GM18502 (cell line): ENCODE measurements around the gene RPL35A.
"Not testable (repeated sequence)": the region's sequence is repeated elsewhere in the genome, so short reads cannot be mapped to it uniquely, and the experiment has no call there.

ENCODE experiments used
- ATAC-seq: cut with Tn5 transposase; IDR thresholded peaks from one replicate; pipeline ENCODE4 v1.9.1; 2021; ENCODE audit warnings: mild to moderate bottlenecking; ENCODE audit not compliant: unreplicated experiment, poor library complexity

RPL35A gene

DNA sequence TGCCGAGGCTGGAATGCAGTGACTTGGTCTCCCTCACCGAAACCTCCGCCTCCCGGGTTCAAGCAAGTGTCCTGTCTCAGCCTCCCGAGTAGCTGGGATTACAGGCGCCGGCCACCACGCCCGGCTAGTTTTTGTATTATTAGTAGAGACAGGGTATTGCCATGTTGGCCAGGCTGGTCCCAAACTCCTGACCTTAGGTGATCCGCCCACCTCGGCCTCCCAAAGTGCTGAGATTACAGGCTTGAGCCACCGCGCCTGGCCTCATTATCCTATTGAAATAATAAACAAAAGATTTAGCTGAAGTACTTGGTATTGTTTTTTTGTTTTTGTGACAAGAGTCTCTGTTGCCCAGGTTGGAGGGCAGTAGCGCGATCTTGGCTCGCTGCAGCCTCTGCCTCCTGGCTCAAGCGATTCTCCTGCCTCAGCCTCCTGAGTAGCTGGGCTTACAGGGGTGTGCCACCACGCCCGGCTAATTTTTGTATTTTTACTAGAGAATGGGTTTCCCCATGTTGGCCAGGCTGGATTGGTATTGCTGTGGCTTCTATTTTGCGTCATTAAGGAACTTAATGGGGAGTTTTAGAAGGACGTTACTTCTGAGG is 1.5 kb downstream of the RPL35A start:
- no peak for ATAC-seq

GRCh38 chr3:197952440-197952839 is 2.5 kb downstream of the RPL35A start:
- no peak for ATAC-seq

GRCh38 chr3:197953325-197953724 is 3.3 kb downstream of the RPL35A start:
- ATAC-seq, result no peak

GRCh38 chr3:197953881-197954280 is 3.9 kb downstream of the RPL35A start:
- ATAC-seq, result no peak

DNA sequence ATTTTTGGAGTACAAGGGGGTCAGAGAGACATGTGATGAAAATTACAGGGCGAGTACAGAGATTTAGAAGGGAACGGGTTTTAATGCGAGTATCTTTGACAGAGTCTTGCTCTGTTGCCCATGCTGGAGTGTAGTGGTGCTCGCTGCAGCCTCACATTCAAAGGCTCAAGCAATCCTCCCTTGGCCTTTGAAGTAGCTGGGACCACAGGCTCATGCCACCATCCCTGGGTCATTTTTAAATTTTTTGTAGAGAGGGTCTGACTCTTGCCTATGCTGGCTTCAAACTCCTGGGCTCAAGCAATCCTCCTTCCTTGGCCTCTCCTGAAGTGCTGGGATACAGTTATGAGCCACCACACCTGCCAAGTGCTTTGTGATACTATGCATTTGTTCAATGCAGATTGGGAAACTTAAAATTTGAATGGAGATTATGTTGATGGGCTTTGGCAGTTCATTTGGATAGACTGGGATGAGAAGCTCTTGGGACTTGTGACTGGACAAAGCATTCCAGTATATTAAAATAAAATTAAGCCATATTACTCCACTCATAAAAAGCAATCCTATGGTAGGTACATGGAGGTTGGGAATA is 6.0 kb downstream of the RPL35A start:
- no peak for ATAC-seq

DNA sequence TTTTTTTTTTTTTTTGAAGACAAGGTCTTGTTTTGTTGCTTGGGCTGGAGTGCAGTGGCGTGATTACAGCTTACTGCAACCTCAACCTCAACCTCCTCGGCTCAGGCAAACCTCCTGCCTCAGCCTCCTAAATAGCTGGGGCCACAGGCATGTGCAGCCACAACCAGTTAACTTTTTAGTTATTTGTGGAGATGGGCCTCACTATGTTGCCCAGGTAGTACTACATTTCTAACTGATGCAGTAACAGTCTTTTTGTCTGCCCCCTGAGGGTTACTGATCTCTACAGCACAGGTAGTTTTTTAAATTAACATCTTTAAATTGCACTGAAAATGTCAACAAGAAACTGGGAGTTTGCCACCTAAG is 6.6 kb downstream of the RPL35A start:
- no peak for ATAC-seq

- no peak for ATAC-seq
Measured at GRCh38 chr3:197957790-197958133, 7.8 kb downstream of the RPL35A start.

DNA sequence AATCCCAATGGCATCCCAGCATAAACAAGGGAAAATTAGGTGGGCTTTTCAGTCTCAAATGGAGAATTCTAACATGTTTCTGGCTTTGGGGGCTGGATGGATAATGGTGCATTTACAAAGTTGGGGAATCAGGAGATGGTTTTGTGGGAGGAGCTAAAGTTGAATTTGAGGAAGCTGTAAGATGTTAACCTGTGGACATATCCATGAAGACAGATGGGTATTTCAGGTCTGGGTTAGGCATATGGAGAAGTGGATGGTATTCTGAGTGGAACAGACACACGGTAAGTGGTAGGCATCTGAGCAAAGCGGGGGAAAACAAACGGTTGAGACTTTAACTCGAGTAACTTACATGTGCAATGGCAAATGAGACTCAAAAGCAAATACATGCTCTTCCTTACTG is 8.4 kb downstream of the RPL35A start:
- ATAC-seq, result no peak

- ATAC-seq, result not testable (repeated sequence)
Measured at GRCh38 chr3:197958848-197959247, 8.9 kb downstream of the RPL35A start.

DNA sequence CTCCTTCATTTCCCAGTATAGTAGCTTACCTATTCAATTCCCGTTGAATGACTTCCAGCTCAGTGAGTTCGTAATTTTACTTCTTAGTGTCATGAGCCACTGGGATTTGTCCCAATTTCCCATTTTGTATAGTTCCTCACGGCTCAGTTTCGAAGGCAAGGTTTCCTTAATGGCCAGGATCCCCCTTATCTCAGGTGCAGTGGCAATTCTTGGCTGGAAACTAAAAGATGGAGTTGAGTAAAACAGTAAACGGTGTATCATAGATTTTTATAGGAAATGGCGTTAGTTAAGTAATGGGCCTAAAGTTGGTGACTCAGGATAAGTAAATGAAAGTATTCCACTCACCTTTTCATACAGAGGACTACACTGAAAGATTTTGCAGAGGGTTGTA is 9.5 kb downstream of the RPL35A start:
- ATAC-seq, result no peak

DNA sequence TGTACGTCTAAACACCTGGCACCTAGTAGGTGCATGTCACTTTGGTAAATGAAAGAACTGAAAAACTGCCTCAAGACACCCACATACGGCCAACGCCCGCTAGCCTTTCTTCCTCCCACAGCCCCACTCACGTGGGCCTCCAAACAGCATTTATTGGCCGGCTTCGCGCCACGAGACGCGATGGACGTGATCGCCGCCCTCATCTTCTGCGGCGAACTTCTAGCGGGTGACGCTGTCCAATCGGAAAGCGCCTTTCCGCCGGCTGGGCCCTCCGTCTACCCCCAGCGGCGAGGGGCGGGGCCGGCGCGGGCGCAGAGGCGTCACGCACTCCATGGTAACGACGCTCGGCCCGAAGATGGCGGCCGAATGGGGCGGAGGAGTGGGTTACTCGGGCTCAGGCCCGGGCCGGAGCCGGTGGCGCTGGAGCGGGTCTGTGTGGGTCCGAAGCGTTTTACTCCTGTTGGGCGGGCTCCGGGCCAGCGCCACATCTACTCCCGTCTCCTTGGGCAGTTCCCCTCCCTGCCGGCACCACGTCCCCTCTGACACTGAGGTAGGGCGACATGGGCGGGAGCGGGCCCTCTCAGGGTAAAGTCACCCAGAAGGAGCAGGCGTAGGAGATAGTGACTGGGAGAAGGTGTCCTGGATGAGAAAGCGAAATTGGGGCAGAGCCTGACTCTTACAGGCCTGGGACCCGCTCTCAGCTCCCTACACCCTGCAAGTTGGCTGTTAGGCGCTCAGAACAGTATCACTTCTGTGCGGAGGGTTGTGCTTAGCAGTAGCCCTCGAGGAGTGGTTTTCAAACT is 10.1 kb downstream of the RPL35A start, which contains the start of gene LMLN:
Gene LMLN (plus strand): TSS at position 327 of the 803 bp plus-strand sequence. CDS start 29 bp downstream, at position 356.
- ATAC-seq, result peak; percentile 98

DNA sequence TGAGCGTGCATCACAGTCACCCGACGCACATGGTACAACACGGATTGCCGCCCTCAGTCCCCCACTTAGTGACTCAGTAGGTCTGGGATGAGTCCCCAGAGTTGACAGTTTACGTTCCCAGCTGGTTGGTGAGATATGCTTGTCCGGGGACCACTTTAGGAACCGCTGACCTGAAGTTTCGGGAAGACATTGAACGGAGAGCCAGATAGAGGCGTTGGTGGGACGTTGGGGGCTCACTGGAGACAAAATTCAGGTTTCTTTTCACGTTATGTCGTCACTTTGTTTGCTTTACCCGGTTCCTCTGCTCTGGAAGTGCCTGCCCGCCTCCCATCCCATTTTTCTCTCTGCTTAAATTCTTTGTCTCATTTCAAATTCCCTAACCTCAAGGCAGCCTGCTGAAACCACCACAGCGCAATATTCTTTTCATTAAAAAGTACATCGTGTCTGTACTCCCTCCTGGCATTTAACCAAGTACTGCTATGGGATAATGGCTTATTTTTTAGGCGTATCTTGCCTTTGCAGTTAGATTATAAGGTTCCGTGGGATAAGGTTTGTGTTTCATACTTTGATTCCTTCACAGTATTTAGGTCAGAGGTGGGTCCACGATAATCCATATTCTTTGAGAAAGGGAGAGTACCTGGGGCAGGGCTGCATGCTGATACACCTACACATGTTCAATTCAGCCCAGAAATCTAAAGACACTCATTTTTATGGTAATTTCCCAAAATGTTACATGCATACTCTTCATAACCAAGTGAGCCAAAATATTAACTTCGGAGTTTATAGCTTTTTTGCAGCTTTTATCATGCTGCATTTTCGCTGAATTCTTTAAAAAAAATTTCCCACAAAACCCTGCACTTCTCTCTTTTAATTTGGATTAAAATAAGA is 10.9 kb downstream of the RPL35A start:
- ATAC-seq, result no peak

DNA sequence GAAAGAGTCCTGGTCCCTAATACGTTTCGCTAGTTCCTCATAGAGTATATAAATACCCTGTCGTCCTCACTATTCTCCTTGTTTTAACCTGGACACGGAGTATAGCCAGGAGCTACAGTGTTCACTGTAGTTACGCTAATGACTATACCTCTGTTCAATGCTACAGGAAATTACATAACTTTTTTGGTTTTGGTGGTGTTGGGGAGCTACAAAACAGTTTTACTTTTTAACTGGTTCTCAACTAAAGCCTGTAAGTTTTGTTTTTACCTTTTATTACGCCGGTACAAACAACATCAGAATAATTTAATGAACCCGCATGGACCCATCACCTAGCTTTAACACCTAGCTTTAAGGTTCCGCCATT is 11.6 kb downstream of the RPL35A start:
- ATAC-seq, result no peak

GRCh38 chr3:197963019-197963637 is 13.1 kb downstream of the RPL35A start:
- ATAC-seq, result no peak

DNA sequence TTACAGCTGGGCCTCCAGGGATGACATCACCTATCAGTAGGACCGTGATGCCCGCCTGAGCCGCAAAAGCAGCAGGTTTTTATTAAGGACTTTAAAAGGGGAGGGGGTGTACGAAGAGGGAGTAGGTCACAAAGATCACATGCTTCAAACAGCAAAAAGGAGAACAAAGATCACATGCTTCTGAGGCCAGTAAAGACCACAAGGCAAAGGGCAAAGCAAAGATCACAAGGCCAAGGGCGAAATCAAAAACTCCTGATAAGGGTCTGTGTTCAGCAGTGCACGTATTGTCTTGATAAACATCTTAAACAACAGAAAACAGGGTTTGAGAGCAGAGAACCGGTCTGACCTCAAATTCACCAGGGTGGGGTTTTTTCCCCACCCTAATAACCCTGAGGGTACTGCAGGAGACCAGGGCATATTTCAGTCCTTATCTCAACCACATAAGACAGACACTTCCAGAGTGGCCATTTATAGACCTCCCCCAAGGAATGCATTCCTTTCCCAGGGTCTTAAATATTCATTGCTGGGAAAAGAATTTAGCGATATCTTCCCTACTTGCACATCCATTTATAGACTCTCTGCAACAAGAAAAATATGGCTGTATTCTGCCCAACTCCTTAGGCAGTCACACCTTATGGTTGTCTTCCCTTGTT is 17.5 kb downstream of the RPL35A start:
- not testable (repeated sequence) for ATAC-seq

DNA sequence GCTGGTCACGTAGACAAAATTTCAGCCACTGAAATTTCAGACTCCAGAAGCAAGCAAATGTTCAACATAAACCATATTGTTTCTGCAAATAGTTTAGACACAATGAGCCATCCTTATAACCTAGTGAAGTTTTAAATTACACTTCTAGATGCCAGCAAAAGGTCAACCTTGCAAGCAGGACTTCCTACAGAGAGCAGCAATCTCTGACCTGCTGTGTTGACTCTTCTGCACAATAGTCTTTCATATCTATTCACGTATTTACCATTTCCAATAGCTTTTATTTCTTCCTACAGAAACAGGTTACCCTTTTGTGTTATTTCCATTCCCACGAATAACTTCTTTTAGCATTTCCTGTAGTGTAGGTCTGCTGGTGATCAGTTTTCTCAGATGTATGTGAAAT is 20.6 kb downstream of the RPL35A start:
- no peak for ATAC-seq

GRCh38 chr3:197974016-197974415 is 24.0 kb downstream of the RPL35A start:
- no peak for ATAC-seq

- ATAC-seq, result no peak
Measured at GRCh38 chr3:197975311-197975710, 25.3 kb downstream of the RPL35A start.

GRCh38 chr3:197983076-197983475 is 33.1 kb downstream of the RPL35A start:
- ATAC-seq, result no peak

DNA sequence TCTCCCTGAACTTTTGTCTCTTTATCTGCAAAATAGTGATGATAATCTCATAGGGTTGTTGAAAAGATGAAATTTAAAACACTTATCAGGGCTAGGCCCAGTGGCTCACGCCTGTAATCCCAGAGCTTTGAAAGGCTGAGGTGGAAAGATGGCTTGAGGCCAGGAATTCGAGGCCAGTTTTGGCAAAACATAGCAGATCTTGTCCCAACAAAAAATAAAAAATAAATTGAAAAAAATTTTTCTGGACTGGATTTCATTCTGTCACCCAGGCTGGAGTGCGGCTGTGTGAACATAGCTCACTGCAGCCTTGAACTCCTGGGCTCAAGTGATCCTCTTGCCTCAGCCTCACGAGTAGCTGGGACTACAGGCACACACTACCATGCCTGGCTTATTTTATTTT is 39.7 kb downstream of the RPL35A start:
- no peak for ATAC-seq
